ENCODE measurements around the gene GOLPH3L. TPM values are rescaled to one million over a fixed set of nuclear protein-coding genes. Genes with fewer than 3 reads are reported as not detected.
A peak's percentile ranks its signal among the peaks of the same experiment; 100 is the strongest.
"Not testable (repeated sequence)": the region's sequence is repeated elsewhere in the genome, so short reads cannot be mapped to it uniquely, and the experiment has no call there.

The GOLPH3L gene
- total RNA-seq, 1 donor from 2014 or later = 29.3 TPM

DNA sequence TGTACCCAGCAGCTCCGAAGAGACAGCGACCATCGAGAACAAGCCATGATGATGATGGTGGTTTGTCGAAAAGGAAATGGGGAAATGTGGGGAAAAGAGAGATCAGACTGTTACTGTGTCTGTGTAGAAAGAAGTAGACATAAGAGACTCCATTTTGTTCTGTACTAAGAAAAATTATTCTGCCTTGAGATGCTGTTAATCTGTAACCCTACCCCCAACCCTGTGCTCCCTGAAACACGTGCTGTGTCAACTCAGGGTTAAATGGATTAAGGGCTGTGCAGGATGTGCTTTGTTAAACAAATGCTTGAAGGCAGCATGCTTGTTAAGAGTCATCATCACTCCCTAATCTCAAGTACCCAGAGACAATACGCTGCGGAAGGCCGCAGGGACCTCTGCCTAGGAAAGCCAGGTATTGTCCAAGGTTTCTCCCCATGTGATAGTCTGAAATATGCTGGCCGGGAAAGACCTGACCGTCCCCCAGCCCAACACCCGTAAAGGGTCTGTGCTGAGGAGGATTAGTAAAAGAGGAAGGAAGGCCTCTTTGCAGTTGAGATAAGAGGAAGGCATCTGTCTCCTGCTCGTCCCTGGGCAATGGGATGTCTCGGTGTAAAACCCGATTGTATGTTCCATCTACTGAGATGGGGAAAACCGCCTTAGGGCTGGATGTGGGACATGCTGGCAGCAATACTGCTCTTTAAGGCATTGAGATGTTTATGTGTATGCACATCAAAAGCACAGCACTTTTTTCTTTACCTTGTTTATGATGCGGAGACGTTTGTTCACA lies 61.9 kb downstream of the GOLPH3L start:
- DNase-seq (ENCODE audit: low spot score) = peak; percentile 73
- not testable (repeated sequence) for H3K4me1 ChIP-seq; H4K20me1 ChIP-seq (ENCODE audit: low read depth); H3K27ac ChIP-seq; H3K79me2 ChIP-seq (ENCODE audit: low read depth); H2AFZ ChIP-seq (replicated peaks); H3K9me3 ChIP-seq (ENCODE audit: low read depth); H3K9ac ChIP-seq; H3K9me3 Mint-ChIP-seq; H3K36me3 Mint-ChIP-seq; H3K27me3 Mint-ChIP-seq (ENCODE audit: insufficient read depth, low read depth); H3K36me3 ChIP-seq
- H3K27ac Mint-ChIP-seq = peak overlapping the region; percentile 57
- Histone ChIP-seq H3K4me3 (peak overlapping the region; percentile 21), H3F3A (ENCODE audit: low read depth) (peaks cover 28% of the 10 kb centered on the region), H3K4me2 (peak overlapping the region; percentile 75), H3K27me3 (peaks cover 20% of the 10 kb centered on the region)
- TF ChIP-seq EZH2 (IDR thresholded peaks at IDR 0.05) = peak; percentile 32
- TF ChIP-seq EZH2phosphoT487 (IDR thresholded peaks at IDR 0.05) = peak; percentile 27
- H3K4me3 Mint-ChIP-seq = peak overlapping the region; percentile 56
- peaks cover 24% of the 10 kb centered on the region for H3K4me1 Mint-ChIP-seq

DNA sequence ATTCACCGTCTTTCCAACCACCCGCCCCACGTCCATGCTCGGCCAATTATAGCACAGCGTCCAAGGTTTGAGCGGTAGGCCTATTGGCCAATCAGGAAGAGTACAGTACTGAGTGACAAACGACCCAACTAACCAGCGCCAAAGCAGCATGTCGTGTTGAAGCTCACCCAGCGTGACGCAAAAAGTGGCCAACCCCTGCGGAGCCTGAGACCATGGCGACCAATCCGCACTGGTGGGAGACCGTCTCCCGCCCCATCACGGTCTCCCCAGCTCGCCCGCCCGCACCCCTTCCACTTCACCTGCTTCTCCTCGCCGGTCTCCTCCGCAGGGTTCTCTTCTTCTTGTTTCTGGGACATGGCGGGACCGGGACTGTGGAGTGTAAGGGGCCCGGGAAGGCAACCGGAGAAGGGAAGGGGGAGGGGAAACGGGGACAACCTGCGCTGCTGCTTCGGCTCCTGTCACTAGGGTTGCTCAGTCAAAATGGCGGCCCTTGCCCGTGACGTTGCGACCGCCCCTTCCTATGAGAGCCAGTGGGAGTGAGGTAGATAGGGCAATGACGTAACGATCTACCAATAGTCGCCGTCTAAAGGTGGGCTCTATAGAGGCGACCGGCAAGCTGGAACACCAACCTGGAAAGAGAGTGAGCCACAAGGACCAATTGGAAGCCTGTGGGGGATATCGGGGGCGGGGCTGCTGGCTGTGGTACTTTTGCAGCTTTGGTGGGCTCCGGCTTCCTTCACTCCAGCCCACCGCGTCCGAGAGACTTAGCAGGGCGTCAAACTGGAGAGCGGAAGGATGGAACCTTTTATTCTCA lies 67.6 kb downstream of the GOLPH3L start, which contains the start of gene ENSA:
TSS of gene ENSA (minus strand) at position 498 of the 814 bp plus-strand sequence. CDS start at position 356, 142 bp downstream.
- H3K27ac ChIP-seq = peak within 1 kb of the TSS; percentile 95
- H3K27me3 Mint-ChIP-seq (ENCODE audit: insufficient read depth, low read depth) = no peaks in the 10 kb centered on the region
- no peak within 1 kb of the TSS for H3K27ac Mint-ChIP-seq

DNA sequence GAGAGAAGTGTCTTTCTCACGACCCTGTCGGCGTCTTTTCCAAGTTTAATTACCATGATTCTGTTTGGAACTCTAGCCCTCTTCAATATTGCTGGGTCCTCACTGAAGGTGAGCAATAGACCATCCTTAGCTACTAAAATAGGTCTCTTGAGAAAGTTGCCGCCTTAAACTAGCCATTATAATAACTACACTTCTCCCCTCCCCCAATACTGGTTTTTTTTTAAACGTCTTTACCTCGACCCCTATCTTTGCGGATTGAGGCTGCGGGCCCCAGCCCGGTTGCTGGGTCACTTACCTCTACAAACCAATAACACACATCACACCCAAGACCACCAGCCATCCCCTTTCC lies 68.2 kb downstream of the GOLPH3L start:
- Histone ChIP-seq H3K27ac (no peak overlapping the region), H3K4me1 (peaks cover 5% of the 10 kb centered on the region), H3K36me3 (peaks cover 11% of the 10 kb centered on the region), H3K9me3 (ENCODE audit: low read depth) (no peaks in the 10 kb centered on the region), H3K9ac (peak overlapping the region; percentile 63), H3K4me3 (peak overlapping the region; percentile 80), H3K27me3 (peaks cover under 1% of the 10 kb centered on the region), H3K79me2 (ENCODE audit: low read depth) (peaks cover 30% of the 10 kb centered on the region), H4K20me1 (ENCODE audit: low read depth) (no peaks in the 10 kb centered on the region), H3K4me2 (peak overlapping the region; percentile 91), H3F3A (ENCODE audit: low read depth) (peaks cover 16% of the 10 kb centered on the region), H2AFZ (replicated peaks) (no peak overlapping the region)
- DNase-seq (ENCODE audit: low spot score) = no peak
- H3K27ac Mint-ChIP-seq = no peak overlapping the region
- no peaks in the 10 kb centered on the region for H3K27me3 Mint-ChIP-seq (ENCODE audit: insufficient read depth, low read depth)
- H3K9me3 Mint-ChIP-seq = no peaks in the 10 kb centered on the region
- no peak overlapping the region for H3K4me3 Mint-ChIP-seq
- no peak for TF ChIP-seq EZH2phosphoT487 (IDR thresholded peaks at IDR 0.05)
- TF ChIP-seq, protein P1, sequence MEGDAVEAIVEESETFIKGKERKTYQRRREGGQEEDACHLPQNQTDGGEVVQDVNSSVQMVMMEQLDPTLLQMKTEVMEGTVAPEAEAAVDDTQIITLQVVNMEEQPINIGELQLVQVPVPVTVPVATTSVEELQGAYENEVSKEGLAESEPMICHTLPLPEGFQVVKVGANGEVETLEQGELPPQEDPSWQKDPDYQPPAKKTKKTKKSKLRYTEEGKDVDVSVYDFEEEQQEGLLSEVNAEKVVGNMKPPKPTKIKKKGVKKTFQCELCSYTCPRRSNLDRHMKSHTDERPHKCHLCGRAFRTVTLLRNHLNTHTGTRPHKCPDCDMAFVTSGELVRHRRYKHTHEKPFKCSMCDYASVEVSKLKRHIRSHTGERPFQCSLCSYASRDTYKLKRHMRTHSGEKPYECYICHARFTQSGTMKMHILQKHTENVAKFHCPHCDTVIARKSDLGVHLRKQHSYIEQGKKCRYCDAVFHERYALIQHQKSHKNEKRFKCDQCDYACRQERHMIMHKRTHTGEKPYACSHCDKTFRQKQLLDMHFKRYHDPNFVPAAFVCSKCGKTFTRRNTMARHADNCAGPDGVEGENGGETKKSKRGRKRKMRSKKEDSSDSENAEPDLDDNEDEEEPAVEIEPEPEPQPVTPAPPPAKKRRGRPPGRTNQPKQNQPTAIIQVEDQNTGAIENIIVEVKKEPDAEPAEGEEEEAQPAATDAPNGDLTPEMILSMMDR (IDR thresholded peaks at IDR 0.05) = no peak
- TF ChIP-seq EZH2 (IDR thresholded peaks at IDR 0.05) = no peak
- peaks cover 4% of the 10 kb centered on the region for H3K4me1 Mint-ChIP-seq
- peaks cover 31% of the 10 kb centered on the region for H3K36me3 Mint-ChIP-seq

More for the DNA sequence above, 67.6 kb downstream of the GOLPH3L start, which contains the start of gene ENSA:
- H3K9me3 ChIP-seq (ENCODE audit: low read depth) = no peaks in the 10 kb centered on the region
- H4K20me1 ChIP-seq (ENCODE audit: low read depth) = no peaks in the 10 kb centered on the region
- TF ChIP-seq, protein P1 (IDR thresholded peaks at IDR 0.05) = no peak
- no peak for TF ChIP-seq EZH2 (IDR thresholded peaks at IDR 0.05)
- no peak for TF ChIP-seq EZH2phosphoT487 (IDR thresholded peaks at IDR 0.05)
- H3K36me3 ChIP-seq = peaks cover 11% of the 10 kb centered on the region
- H3K4me2 ChIP-seq = peak within 1 kb of the TSS; percentile 91
- peaks cover 26% of the 10 kb centered on the region for H3K36me3 Mint-ChIP-seq
- H3K27me3 ChIP-seq = peaks cover 6% of the 10 kb centered on the region
- H3K4me3 ChIP-seq = peak within 1 kb of the TSS; percentile 80
- H3K4me1 Mint-ChIP-seq = peaks cover 7% of the 10 kb centered on the region
- no peak within 1 kb of the TSS for H3K4me3 Mint-ChIP-seq
- no peaks in the 10 kb centered on the region for H3K9me3 Mint-ChIP-seq
- DNase-seq (ENCODE audit: low spot score) = peak; percentile 99
- H2AFZ ChIP-seq (replicated peaks) = peak within 1 kb of the TSS; percentile 75
- peaks cover 16% of the 10 kb centered on the region for H3F3A ChIP-seq (ENCODE audit: low read depth)
- H3K4me1 ChIP-seq = peaks cover 5% of the 10 kb centered on the region
- peak within 1 kb of the TSS; percentile 91 for H3K9ac ChIP-seq
- peaks cover 30% of the 10 kb centered on the region for H3K79me2 ChIP-seq (ENCODE audit: low read depth)

All from neural progenitor cell (in vitro differentiated cells).